CD4-positive, alpha-beta T cell treated with Interleukin-6 at 100 ng/mL for 8 hours (primary cell): Measurements from ENCODE around the gene FADS3.

Source experiments
- DNase-seq: peaks from one replicate; pipeline ENCODE4 v3.0.0-alpha.2; 2020; ENCODE audit warnings: mixed read lengths, low spot score

FADS3 gene

DNA sequence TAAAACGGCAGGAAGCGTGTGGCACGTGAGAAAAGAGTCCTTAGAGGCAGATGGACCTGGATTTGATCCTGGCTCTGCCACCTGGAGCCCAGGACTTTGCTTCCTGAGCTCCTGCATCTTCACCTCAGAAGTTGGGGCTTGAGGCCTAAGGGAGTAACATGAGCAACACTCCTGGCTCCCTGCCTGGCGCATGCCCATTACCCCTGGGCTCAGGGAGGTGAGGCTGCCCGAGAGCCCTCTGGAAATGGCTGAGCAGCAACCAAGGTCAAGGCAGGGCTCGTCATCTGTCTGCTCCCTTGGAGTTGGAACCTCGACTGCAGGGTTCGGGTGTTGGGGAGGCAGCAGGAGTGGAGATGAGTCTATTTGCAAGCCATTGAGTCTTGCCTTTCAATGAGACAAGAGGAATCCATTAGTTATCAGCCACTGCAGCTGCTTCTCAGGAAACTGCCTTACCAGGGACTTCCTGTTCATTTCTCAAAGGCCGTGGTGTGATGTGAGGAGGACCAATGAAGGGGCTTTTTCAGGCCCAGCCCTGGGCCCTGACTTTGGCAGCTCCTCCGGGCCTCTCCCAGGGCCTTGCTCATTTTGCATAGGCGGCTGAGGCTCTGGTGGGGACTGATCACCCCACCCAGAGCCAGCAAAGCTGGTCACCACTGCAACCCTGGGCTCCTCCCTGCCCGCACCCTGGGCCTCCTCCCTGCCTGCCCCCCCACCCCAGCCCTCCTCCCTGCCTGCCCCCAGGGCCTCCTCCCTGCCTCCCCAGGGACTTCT, 56.9 kb downstream of the FADS3 start:
- peak; percentile 69 for DNase-seq

GRCh38 chr11:61833926-61834277, 57.4 kb downstream of the FADS3 start:
- no peak for DNase-seq

DNA sequence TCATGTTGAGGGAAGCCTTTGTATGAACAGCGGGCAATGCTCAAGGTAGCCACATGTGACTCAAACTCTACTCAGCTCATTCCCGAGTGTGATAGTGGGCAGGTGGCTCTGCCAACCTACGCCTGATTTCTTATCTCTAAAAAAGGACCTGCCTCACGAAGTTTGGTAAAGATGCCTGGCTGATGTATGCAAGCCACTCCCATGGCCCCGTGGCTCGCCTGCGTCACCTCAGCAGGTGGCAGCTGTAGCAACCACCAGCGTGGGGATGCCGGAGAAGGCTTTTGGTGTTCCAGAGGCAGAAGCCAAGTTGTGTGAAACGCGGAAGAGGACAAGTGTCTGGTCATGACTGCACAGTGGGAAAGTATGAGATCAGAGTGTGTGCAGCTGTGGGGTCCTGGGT, 57.9 kb downstream of the FADS3 start:
- peak; percentile 29 for DNase-seq

DNA sequence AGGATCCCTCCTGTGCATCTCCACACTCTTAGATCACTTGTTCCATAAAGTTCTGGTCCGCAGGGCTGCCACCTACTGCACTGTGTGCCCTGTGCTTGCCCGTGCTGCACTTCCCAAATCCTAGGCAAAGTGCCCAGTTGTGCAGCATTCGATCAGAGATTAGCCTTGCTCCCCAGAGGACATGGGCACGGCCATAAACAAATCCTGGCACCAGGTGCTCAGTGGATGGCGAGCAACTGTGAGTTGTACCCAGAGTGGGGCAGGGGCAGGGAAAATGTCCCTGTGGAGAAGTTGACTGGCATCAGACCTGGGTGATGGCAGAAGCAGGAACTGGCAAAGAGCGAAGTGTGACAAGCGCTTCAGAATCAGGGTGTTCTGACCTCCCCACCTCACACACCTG, 58.6 kb downstream of the FADS3 start:
- no peak for DNase-seq

DNA sequence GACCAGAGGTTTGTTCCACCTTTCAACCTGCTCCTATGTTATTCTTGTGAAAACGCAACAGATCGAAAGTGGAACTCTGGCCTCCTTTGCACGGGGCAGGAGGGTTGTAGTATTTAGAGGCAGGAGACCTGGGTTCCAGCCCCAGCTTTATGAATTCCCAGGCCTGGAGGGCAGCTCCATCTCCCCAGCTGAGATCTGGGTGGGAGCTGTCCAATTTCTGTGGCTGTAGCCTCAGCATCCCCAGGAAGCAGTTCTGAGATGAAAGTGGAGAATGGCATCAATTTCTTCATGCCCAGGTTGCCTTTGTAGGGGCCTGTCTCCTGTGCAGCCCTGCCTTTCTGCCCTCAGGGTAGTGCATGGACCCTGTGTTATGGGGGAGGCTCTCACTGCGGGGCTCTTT, 59.1 kb downstream of the FADS3 start:
- no peak for DNase-seq

DNA sequence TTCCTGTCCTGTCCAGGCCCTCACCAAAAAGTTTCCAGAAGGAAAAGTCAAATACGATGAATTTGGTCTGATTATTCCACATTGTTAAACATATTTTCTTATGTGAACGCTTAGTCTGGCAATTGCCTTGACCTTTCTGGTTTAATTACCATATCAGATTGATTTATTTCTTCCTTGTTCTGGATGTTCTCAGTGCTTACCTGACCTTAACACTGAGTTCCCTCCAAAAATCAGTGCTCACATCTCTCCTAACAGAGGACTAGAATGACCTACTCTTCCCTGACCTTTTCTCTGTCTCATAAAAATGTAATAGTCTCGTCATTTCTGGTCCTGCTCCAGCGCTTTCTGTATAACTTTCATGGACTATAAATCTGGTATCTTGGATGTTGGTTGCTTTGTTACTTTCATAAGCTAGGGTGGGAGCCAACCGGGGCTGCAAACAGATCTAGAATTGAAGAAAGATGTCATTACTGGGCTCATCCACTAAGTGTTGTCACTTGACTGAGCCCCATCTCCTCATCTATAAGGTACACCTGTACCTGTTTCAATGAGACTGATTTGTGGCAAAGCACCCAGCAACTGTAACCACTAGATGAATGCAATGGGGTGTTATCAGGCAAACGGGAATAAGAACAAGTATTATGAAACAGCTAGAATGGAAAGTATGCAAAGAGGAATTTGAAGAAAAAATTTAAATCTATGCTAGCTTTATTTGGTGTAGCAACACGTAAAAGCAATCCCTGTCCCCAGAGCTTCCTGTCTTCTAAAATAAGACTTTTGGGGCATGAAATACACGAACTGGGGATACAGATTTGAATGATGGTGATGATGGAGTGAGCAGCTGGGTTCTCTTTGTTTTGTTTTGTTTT, 60.9 kb downstream of the FADS3 start:
- no peak for DNase-seq

GRCh38 chr11:61829806-61830205, 61.5 kb downstream of the FADS3 start:
- DNase-seq, result no peak

- peak; percentile 22 for DNase-seq
These were observed 62.5 kb downstream of the FADS3 start for GRCh38 chr11:61828629-61829407.

DNA sequence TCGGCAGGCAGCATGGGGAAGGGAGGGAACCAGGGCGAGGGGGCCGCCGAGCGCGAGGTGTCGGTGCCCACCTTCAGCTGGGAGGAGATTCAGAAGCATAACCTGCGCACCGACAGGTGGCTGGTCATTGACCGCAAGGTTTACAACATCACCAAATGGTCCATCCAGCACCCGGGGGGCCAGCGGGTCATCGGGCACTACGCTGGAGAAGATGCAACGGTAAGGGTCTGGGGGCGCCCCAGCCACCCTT, 63.0 kb downstream of the FADS3 start:
- no peak for DNase-seq

DNA sequence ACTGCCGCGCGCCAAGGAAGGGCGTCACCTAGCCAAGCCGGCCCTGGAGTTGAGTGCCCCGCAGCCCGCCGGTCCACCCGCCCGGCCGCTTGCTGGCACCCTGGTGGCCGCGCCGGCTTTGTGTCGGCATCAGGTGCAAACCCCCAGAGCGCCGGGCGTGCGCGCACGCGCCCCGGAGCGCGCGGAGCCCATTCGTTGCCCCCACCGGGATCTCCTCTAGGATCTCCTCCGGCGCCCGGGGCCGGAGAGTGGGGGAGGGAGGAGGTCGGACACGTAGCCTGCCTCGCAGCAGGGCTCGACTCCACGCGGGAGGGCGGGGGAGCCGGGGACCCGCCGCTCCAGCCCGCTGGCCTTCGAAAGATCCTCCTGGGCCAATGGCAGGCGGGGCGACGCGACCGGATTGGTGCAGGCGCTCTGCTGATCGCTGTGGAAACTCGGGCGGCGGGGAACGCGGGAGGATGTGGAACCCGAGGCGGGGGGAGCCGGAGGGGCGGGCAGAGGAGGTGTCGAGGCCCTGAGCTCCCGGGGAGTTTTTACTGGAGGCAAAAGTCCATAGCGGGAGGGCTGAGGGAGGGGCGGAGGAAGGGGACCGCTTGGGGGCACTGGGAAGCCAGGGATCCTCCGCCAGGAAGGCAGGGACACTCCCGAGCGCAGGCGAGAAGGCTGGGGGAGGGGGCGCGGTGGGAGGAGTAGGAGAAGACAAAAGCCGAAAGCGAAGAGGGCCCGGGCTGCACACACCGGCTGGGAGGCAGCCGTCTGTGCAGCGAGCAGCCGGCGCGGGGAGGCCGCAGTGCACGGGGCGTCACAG, 63.6 kb downstream of the FADS3 start, which contains the start of gene FADS2:
FADS2 (plus strand) TSS at position 730 of the 808 bp plus-strand sequence. CDS start 91 bp downstream, outside the sequence.
- peak; percentile 83 for DNase-seq

DNA sequence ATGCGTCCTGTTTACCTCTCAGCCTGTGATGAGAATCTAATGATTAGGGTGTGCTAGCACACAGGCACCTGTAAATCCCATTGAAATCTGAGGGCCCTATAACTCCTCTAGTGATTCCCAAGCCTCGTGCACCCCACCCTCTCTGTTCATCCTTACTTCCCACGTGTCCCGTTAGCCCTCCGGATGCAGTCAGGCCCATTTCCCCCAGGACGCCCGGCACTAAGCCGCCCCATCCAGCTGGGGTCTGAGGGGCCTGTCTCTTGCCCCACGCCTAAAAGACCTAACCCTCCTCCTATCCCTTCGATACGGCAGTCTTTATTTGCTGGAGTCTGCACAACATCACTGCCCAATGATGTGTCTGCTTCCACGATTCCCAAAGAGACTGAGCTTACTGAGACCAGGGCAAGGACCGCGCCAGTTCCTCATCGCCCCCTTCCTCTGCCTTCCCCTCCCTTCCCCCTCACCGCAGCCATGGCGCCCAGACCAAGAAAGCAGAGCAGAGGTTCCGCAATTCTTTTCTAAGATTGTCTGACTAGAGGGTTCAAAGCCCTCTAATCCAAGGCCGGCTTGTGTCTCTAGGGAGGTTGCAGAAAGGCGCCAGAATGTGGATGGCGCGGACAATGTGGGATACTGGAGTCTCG, 64.3 kb downstream of the FADS3 start:
- no peak for DNase-seq
